GM18858 (cell line): ENCODE data around the gene UHRF2.
"Not testable (repeated sequence)": the region's sequence is repeated elsewhere in the genome, so short reads cannot be mapped to it uniquely, and the experiment has no call there.

Experiments
- ATAC-seq: cut with Tn5 transposase; IDR thresholded peaks from one replicate; pipeline ENCODE4 v1.9.1; 2021; ENCODE audit not compliant: unreplicated experiment

The UHRF2 gene

DNA sequence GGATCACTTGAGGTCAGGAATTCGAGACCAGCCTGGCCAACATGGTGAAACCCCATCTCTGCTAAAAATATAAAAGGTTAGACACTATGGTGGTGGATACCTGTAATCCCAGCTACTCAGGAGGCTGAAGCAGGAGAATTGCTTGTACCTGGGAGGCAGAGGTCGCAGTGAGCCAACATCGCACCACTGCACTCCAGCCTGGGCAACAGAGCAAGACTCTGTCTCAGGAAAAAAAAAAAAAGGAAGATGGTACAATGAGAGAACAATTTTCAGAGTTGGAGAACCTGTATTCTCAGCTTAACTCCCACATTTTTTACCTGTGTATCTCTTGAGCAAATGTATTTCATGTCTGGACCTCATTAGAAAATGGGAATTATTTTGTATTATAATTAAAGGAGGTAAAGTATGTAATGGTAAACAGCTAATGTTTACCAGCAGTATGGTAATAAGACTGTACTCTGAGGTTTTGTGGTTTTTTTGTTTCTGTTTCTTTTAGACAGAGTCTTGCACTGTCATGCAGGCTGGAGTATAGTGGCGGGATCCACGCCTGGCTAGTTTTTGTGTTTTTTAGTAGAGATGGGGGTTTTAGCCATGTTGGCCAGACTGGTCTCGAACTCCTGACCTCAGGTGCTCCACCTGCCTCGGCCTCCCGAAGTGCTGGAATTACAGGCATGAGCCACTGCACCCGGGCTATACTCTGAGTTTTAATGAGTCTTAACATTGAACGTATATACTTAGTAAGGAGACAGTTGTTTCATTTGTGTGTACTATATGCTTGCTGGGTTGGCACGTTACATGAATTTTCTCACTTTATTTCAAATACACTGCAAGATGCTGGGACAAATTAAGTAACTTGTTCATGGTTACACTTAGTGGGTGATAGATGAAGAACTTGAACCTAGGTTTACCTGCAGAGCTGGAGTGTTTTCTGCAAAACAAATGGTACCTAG, 16.2 kb downstream of the UHRF2 start:
- ATAC-seq = peak; percentile 98

DNA sequence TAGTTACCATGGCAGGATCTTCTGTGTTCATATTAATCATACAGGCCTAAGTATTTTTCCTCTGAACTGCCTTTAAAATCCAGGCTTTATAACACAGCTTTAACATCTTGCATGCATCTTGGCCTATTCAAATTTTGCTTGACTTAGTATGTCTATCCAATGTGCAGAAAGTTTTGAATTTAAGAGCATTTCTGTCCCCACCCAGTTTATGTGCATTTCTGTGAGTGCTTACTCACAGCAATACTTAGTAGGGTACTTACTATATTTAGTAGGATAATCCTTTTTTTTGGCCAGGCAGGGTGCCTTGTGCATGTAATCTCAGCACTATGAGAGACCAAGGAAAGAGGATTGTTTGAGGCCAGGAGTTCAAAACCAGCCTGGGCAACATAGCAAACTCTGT, 18.0 kb downstream of the UHRF2 start:
- no peak for ATAC-seq

DNA sequence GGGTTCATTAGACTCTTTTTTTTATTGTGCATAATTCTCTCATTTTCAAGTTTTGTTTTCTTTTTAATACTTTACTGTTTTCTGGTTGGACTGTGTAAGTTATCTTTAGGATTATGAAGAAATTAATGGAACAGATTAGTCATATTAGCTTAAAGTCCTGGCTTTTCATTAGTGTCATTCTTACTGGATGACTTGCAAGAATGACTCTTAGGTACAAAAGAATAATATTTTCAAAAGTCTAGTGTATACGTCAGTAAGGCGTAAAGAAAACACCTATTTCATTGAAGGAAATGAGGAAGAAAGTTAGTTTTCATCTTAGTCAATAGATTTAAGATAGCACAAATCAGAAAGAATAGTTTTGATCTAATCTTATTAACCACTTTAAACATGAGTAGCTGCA, 20.4 kb downstream of the UHRF2 start:
- no peak for ATAC-seq

DNA sequence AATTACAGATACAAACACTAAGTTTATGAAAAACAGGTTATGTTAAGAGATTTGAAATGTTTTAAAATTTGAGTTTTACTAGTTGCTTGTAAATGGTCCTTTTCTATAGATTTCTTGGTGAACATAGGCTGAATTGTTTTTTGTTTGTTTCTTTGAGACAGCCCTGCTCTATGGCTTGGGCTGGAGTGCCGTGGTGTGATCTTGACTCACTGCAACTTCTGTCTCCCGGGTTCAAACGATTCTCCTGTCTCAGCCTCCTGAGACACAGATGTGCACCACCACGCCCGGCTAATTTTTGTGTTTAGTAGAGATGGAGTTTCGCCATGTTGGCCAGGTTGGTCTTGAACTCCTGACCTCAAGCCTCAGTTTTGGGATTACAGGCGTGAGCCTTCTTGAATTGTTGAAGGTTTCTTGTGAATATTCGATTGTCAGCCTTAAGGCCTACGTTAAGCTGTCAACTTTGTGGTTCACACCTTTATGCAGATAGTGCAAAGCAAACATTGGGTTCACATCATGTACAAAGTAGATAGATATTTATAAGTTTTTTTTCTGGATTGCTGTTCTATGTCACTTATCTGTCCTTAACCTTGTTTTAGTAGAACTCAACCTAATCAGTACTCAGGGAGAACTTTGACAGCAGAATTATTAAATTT, 26.2 kb downstream of the UHRF2 start:
- no peak for ATAC-seq

DNA sequence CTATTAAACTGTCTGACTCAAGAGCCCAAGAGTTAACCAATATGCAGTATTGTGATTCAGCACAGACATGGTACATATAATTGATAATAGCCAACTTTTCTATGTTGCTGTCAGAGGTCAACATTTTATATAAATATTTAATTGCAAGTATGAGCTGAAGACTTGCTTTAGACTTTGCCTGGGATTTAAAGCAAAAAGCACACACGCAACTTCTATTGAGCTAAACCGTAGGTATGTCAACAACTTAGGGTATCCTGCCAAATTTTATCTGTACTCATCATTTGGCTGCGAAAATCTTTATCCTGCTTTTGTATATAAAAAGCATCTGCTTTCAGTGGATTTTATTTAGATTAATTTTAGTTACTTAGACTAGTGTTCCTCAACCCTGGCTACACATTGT, 27.4 kb downstream of the UHRF2 start:
- no peak for ATAC-seq

DNA sequence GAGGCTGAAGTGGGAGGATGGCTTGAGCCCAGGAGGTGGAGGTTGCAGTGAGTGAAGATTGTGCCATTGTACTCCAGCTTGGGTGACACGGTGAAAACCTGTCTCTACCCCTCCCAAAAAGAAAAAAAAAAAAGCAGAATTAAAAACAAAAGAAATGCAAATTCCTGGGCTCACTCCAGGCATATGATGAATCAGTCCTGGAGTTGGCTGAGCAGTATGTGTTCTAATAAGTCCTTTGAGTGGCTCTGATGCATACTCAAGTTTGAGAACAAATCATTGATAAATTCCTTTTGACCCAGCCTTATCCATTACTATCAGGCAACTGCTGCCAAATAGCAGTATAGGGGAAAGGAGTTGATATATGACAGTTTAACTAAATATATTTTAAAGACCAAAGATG, 28.3 kb downstream of the UHRF2 start:
- ATAC-seq = no peak

DNA sequence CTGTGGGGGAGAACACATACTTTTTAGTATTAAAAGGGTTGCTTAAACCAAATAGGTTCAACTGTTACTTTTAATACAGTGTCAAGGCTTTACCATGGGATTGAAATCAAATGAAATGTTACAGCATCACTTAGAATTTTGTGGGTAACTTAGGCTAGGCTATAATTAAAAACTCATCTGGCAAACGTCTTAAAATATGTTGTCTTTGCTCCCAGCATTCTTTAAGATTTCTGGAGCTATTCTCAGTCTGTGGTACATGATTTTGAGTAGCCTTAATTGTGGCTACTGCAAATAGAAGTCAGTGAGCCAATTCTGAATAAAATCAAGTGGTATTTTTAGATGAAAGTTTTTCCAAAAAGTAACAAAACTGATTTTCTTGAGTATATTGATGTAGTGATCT, 30.7 kb downstream of the UHRF2 start:
- no peak for ATAC-seq

DNA sequence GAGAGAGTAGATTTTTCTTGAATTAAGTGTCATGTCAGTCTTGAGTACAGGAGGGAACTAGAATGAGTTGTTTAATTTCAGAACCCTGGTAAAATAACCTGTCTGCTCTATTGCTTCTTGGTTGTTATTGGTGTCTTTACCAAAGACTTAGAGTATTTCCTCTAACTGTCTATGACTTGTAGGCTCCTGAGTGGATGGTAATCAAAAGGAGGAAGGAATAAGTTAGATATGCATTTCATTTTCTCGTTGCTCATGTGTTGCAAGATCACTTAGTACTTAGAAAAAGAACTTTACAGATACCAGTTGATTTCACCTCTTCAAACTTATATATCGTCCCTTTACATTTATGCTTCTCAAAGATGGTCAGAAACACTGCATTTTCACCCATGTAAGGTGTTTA, 31.1 kb downstream of the UHRF2 start:
- no peak for ATAC-seq

DNA sequence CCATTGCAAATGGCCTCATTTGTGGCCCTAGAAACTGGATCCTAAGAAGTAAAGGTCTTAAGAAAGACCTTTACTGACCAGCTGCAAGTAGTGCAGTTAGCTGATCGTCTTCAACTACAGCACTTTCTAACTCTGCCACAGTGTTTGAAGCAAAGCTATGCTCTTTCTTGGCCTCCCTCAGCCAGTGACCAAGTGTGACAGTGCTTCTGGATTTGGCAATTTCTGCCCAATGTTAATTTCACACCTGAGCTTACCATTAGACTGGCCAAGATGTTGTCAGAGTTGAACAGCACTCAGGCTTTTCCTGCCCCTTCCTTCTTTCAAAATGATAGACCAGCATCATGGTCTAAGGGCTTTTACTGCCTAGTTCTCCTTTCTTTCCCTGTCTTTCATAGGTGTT, 36.1 kb downstream of the UHRF2 start:
- no peak for ATAC-seq

DNA sequence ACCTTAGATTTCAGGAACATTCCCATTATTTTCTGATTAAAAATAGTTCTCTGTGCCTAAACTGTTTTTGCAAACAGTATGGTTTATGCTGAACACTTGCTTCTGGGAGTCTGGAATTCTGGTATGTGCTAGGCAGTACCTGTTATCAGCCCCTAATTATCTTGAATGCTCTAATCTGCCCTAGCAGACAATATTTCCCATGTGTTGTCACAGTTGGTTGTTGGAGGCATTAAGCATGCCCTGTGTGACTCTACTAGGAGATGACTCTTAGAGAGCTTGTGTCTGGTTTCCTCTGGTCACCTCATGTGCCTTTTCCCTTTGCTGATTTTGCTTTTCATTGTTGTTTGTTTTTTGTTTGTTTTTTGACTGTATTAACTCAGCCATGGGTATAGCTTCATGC, 36.6 kb downstream of the UHRF2 start:
- ATAC-seq = no peak

DNA sequence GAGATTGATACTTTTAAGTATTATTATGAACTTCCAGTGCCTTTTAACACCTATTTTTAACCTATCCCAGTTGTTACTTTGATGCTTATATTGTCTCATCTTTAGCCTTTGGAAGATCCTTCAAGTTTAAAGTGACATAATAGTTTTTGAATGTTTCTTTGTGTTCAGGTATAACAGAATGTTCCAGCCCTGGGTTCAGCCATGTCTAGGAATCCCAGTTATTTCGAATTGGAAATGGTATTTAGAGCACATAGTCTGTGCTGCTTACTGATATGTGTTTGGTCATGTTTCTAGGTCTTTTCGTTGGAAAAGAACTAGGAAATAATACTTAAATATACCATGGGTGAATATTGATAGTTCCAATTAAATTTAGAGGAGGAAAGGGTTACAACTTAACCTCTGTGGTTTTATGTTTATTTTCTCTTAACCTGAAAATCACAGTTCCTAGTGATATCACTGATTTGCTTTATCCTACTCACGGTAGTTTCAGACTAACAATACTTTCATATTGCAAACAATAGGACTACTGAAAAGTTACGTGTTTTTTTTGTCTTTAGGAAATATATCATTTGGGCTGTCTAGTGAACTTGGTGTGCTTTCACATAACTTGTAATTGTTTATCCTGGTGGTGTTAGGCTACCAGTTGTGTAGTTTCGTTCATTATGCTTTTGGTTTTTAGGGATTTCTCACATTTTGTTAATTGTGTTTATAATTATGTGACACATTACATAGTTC, 37.8 kb downstream of the UHRF2 start:
- ATAC-seq = no peak

DNA sequence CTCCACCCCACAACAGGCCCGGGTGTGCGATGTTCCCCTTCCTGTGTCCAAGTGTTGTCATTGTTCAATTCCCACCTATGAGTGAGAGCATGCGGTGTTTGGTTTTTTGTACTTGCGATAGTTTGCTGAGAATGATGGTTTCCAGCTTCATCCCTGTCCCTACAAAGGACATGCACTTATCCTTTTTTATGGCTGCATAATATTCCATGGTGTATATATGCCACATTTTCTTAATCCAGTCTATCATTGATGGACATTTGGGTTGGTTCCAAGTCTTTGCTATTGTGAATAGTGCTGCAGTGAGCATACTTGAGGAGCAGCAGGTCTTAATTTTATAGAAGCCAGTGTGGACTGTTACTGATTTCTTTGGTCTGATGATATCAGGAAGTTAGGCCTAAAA, 42.3 kb downstream of the UHRF2 start:
- ATAC-seq = not testable (repeated sequence)

DNA sequence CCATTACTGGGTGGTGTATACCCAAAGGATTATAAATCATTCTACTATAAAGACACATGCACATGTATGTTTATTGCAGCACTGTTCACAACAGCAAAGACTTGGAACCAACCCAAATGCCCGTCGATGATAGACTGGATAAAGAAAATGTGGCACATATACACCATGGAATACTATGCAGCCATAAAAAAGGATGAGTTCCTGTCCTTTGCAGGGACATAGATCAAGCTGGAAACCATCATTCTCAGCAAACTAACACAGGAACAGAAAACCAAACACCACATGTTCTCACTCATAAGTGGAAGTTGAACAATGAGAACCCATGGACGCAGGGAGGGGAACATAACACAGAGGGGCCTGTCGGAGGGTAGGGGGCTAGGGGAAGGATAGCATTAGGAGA, 45.7 kb downstream of the UHRF2 start:
- ATAC-seq = not testable (repeated sequence)

DNA sequence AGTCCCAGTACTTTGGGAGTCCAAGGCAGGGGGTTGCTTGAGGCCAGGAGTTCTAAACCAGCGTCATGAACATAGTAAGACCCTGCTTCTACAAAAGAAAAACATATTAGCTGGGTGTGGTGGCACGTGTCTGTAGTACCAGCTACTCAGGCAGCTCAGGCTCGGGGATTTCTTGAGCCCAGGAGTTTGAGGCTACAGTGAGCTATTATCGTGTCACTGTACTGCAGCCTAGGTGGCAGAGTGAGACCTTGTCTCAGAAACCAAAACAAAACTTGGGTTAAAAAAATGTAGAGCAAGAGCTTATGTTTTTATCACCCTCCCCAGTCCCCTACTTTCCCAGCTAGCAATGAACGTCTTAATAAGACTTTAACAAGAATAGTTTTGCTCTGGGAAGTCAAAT, 46.7 kb downstream of the UHRF2 start:
- ATAC-seq = no peak

DNA sequence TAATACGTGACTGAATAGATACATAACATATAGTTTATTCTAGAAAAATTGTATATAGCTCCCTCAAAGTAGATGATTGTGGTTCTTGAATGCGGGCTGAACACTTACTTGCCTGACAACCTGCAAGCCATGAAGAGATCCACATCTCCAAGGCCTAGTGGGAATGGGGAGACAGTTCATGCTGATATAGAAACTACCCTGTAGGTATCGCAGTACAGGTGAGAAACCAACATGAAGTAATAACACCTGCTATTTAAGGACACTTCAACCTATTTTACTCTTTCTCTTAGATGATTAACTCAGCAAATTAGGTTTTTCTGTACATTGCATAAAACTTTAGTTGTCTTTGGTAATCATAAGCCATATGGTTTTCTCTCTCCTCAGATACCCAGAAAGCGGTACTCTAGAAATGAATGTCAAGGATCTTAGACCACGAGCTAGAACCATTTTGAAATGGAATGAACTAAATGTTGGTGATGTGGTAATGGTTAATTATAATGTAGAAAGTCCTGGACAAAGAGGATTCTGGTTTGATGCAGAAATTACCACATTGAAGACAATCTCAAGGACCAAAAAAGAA, 47.3 kb downstream of the UHRF2 start:
- ATAC-seq = no peak

DNA sequence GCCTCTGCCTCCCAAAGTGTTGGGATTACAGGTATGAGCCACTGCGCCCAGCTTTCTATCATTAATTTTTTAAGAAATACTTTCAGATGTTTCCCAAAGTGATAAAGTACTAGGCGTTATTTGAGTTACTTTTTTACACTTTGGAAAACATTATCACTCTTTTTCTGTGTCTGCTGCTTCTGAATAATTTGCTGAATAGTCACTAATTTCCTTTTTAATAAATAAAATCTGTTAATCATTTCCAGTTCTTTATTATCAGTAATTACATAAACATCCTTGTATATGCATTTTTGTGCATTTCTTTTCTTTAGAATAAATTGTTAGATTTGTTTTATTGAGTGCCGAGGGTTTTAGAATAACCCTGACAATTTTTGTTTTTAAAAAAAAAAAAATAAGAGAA, 48.6 kb downstream of the UHRF2 start:
- no peak for ATAC-seq

DNA sequence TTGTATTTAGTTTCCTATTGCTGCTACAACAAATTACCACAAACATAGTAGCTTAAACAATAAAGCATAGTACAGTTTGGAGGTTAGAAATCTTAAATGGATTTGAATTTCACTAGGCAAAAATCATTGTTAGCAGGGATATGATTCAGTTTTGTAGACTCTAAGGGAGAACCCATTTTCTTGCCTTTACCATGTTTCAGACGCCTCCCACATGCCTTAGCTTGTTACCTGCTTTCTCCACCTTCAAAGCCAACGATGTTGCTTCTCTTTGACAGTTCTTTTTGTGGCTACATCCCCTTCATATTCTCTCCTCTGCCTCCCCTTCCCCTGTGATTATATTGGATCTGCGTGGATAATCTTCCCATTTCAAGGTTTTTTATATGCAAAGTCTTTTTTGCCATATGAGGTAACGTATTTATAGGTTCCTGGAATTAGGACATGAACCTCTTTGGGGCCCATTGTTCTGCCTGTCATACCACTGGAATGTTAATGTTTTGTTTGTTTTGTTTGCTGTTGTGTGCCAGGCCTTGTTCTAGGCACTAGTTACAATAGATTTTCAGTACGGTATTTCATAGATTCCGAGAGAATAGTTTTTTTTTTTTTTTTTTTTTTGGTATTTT, 54.1 kb downstream of the UHRF2 start:
- no peak for ATAC-seq

DNA sequence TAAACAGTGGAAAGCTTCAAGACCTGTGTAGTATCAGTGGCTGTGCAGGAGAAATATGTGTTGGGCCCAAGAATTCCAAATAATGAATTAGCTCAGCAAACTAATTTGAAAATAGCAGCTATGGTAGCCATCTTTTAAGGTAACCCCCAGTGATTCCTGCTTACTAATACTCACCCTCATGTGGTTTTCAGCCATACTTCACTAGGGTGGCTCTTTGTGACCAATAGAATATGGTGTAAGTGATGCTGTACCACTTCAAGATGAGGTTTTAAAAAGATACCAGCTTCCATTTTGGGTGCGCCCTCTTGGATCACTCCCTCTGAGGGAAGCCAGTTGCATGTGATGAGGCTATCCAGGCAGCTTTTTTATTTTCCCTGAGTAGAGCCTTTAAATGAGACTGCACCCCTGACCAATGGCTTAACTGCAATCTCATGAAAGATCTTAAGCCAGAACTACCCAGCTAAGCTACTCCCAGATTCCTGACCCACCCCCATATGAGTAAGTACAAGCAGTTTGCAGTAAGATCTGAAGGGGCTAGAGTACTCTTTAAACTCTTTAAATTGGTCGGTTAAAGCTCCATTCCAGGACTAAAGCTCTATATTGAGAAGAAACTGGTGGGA, 58.3 kb downstream of the UHRF2 start:
- no peak for ATAC-seq

DNA sequence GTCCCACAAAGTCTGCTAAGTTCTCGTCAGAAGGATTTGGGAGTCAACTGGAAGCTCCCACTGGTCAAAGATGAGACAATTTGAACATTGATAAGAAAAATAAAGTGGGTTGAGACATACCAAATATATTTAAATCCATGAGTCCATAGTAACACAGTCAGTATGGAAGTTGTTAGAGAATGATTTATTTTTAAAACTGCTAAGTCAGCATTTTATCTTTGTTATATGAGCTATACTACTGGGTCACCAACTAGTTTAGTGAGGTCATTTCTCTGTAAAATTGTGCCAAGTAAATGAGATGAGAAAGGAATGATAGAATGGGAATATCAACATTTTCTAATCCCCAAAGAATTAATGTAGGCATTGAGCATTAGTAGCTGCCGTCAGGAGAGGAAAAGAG, 60.2 kb downstream of the UHRF2 start:
- no peak for ATAC-seq

DNA sequence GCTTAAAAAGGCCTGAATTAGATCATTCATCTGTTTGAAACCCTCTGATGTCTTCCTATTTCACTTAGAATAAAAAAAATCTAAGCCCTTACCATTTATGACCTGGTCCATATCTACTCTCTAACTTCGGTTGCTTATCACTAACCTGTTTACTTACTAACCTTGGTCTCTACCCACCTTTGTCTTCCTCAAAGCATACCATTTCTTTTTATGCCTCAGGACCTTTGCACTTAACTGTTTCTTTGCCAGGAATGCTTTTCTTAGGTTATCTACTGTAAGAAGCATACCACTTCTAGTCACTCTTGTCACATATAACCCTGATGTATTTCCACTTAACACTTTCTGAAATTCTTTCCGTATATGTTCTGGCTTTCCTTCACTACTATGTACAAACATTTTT, 67.0 kb downstream of the UHRF2 start:
- no peak for ATAC-seq

DNA sequence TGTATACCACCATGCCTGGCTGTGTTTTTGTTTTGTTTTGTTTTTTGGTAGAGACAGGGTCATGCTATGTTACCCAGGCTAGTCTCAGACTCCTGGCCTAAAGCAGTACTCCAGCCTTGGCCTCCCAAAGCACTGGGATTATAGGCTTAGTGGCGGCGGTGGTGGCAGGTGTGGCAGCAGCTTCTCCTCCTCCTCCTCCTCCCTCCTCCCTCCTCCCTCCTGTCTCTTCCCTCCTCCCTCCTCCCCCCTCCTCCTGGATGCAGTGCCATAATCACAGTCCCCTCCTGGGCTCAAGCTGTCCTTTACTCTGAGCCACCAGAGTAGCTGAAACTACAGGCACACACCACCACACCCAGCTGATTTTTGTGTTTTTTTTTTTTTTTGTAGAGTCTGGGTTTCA, 71.2 kb downstream of the UHRF2 start:
- ATAC-seq = no peak
